Measurements from ENCODE around the gene SSC5D. TPM values are rescaled to one million over a fixed set of nuclear protein-coding genes. Genes with fewer than 3 reads are reported as not detected.

Gene SSC5D
- total and polyA plus RNA-seq, 10 of the 15 experiments (the other 5 are each of a cell fraction or from before 2014, with no cell fraction given) = 0.03 to 0.13 (median 0.05) TPM; not detected in 4

- no peaks in the 10 kb centered on the region for H3K9me3 ChIP-seq (replicated peaks; ENCODE audit: control insufficient read depth, insufficient read depth, low read length)
- H3K4me3 ChIP-seq = no peak overlapping the region
- H3K79me2 ChIP-seq (ENCODE audit: control insufficient read depth, insufficient read depth, low read length) = no peaks in the 10 kb centered on the region
- no TSS peak for BruUV-seq (replicated peaks)
- in situ Hi-C loops (cut with MboI) = no loop called here
- DNase-seq (ENCODE audit: low read depth, low spot score) (no peak), ATAC-seq (no peak), FAIRE-seq (no peak)
- H3K27me3 ChIP-seq (replicated peaks in 1 of 2; ENCODE audit: control insufficient read depth in 2 of 2, insufficient read depth in 2 of 2, low read length in 1 of 2) = peaks cover 0 to 1% of the 10 kb centered on the region in 2 experiments; a peak in 2 of 4 replicates
- H2AFZ ChIP-seq (ENCODE audit: control insufficient read depth, low read depth, low read length) = no peak overlapping the region
- no peak overlapping the region for H3K9ac ChIP-seq (ENCODE audit: control insufficient read depth, insufficient read depth, low read length)
- TF ChIP-seq SKIL (IDR thresholded peaks at IDR 0.05; ENCODE audit: low read depth, poor library complexity, severe bottlenecking) (no peak), EP300 (IDR thresholded peaks at IDR 0.05; ENCODE audit: borderline replicate concordance in 1 of 2, control insufficient read depth in 1 of 2, low read depth in 2 of 2, low read length in 2 of 2) (no peak), ZZZ3 (IDR thresholded peaks at IDR 0.05; ENCODE audit: control insufficient read depth, insufficient read length, low read depth) (no peak), STAT3 (IDR thresholded peaks at IDR 0.05; ENCODE audit: low read depth, low read length) (no peak), ZNF24 (IDR thresholded peaks at IDR 0.05) (no peak), PRDM15 (CRISPR knock-in tag; IDR thresholded peaks at IDR 0.05) (no peak), ZBTB33 (IDR thresholded peaks at IDR 0.05) (no peak), ESRRA (IDR thresholded peaks at IDR 0.05; ENCODE audit: low read length) (no peak)
- RAD21 ChIA-PET (ENCODE audit: unreplicated experiment) = no interaction called here
- POLR2A ChIA-PET = no interaction called here
- WGBS (ENCODE audit: insufficient coverage, insufficient replicate concordance, low lambda C conversion rate, missing lambda C conversion rate) = 42% methylated on average over 16 of the region's 18 CpGs
- intact Hi-C loops (cut with micrococcal nuclease; ENCODE audit: unreplicated experiment) = no loop called here
- H3K36me3 ChIP-seq (ENCODE audit: control insufficient read depth in 2 of 2, insufficient read depth in 2 of 2, low read length in 1 of 2) = no peaks in the 10 kb centered on the region
- no peaks in the 10 kb centered on the region for H4K20me1 ChIP-seq (ENCODE audit: control insufficient read depth, insufficient read depth)
- H3K27ac ChIP-seq (ENCODE audit: control insufficient read depth, insufficient read depth) = no peak overlapping the region
- no peak overlapping the region for H3K4me2 ChIP-seq (ENCODE audit: control insufficient read depth, insufficient read depth)
- CTCF ChIA-PET = no interaction called here
- SMC1A ChIA-PET (ENCODE audit: uncharacterized antibody, unreplicated experiment) = no interaction called here
- H3K4me1 ChIP-seq (ENCODE audit: control insufficient read depth, insufficient read depth, low read length) = no peaks in the 10 kb centered on the region
Observed at GRCh38 chr19:55443824-55444480, 44.3 kb upstream of the SSC5D start.

Data from GM12878 (cell line).